ENCODE results near the gene R3HDML. TPM values are rescaled to one million over a fixed set of nuclear protein-coding genes. Genes with fewer than 3 reads are reported as not detected.

The R3HDML gene
- total and polyA plus RNA-seq, 9 of the 15 experiments (the other 6 are each of a cell fraction or from before 2014, with no cell fraction given): not detected

DNA sequence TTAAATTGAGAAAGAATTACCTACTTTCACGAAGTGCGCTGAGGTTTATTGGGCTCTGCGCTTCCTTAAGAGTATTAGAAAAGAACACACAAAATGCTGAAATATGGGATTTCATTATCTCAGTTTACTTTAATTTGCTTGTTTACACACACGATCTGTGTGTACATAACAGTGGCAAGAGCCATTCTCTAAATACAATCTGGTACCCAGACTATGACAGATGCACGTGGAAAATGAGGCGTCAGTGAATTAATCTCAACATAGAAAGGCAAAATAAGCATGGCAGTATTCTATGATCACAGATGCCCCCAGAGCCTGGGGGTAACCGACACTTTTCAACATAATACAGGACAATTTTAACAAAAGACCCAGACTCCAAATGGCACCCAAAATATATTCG, 34.1 kb upstream of the R3HDML start (continued):
- TF ChIP-seq USF1 (CRISPR knock-in tag; IDR thresholded peaks at IDR 0.05) (no peak), ILK (tag; IDR thresholded peaks at IDR 0.05; ENCODE audit: borderline replicate concordance, low read depth) (no peak), POLR2G (IDR thresholded peaks at IDR 0.05; ENCODE audit: low read depth, low read length) (no peak), TOE1 (IDR thresholded peaks at IDR 0.05; ENCODE audit: borderline replicate concordance) (no peak), TOE1 (CRISPR knock-in tag; IDR thresholded peaks at IDR 0.05; ENCODE audit: borderline replicate concordance, low read depth) (no peak), PCBP1 (IDR thresholded peaks at IDR 0.05; ENCODE audit: low read depth, low read length, poor library complexity, severe bottlenecking) (no peak)
- TF ChIP-seq, protein P1, sequence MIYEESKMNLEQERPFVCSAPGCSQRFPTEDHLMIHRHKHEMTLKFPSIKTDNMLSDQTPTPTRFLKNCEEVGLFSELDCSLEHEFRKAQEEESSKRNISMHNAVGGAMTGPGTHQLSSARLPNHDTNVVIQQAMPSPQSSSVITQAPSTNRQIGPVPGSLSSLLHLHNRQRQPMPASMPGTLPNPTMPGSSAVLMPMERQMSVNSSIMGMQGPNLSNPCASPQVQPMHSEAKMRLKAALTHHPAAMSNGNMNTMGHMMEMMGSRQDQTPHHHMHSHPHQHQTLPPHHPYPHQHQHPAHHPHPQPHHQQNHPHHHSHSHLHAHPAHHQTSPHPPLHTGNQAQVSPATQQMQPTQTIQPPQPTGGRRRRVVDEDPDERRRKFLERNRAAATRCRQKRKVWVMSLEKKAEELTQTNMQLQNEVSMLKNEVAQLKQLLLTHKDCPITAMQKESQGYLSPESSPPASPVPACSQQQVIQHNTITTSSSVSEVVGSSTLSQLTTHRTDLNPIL (CRISPR knock-in tag; IDR thresholded peaks at IDR 0.05): no peak

DNA sequence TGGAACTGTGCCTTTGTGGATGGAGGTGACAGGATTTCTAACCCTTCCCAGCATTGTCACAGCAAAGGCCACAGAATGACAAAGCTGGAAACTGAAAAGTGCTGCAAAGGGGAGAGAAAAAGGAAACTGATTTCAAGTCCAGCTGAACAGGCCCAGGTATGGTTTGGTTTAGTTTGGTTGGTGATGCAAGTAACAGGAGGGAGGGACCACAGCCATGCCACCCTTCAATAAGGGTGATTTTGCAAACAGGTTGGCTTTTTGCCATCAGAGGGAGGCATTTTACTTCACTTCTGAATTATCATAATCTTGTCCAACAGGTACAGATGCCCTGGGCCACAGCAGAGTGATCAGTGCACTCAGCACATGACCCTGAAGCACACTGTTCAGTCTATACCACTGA, 32.5 kb upstream of the R3HDML start:
- no peak for TF ChIP-seq KLF16 (IDR thresholded peaks at IDR 0.05)
- no peak for TF ChIP-seq ZNF239 (CRISPR knock-in tag; IDR thresholded peaks at IDR 0.05)
- TF ChIP-seq TBP (optimal IDR thresholded peaks at IDR 0.05; ENCODE audit: low read depth, low read length): no peak
- TF ChIP-seq, protein P2, sequence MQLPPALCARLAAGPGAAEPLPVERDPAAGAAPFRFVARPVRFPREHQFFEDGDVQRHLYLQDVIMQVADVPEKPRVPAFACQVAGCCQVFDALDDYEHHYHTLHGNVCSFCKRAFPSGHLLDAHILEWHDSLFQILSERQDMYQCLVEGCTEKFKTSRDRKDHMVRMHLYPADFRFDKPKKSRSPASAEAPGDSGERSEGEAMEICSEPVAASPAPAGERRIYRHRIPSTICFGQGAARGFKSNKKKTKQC (CRISPR knock-in tag; IDR thresholded peaks at IDR 0.05): no peak
- no peak for TF ChIP-seq ZNF764 (CRISPR knock-in tag; IDR thresholded peaks at IDR 0.05; ENCODE audit: low read depth)
- no peaks in the 10 kb centered on the region for H3K9me1 ChIP-seq (ENCODE audit: control insufficient read depth, insufficient read depth, low read length)
- ChIA-PET CTCF (ENCODE audit: low intra/inter-chr PET ratio) (no interaction called here), POLR2A (no interaction called here)
- DNase-seq (ENCODE audit: extremely low read depth in 1 of 4, low spot score in 3 of 4) (no peak), ATAC-seq (no peak), FAIRE-seq (no peak)
- H3K79me2 ChIP-seq (ENCODE audit: control insufficient read depth, insufficient read depth, low read length): no peaks in the 10 kb centered on the region
- peaks cover 0 to 2% of the 10 kb centered on the region in 2 experiments; a peak in 2 of 5 replicates for H3K4me1 ChIP-seq (replicated peaks in 1 of 2; ENCODE audit: control insufficient read depth in 2 of 2, insufficient read depth in 2 of 2, low read length in 2 of 2)
- intact Hi-C loops (cut with micrococcal nuclease): no loop called here
- in situ Hi-C loops (cut with MboI): no loop called here
- no peaks in the 10 kb centered on the region for H3K36me3 ChIP-seq (ENCODE audit: control insufficient read depth, insufficient read depth, low read length)
- H3K27me3 ChIP-seq (ENCODE audit: control insufficient read depth in 2 of 2, insufficient read depth in 2 of 2, low read length in 2 of 2): no peaks in the 10 kb centered on the region
- H4K20me1 ChIP-seq (replicated peaks; ENCODE audit: control insufficient read depth, insufficient read depth, low read length): no peaks in the 10 kb centered on the region
- no peak overlapping the region for H2AFZ ChIP-seq (ENCODE audit: low read depth, low read length)
- H3K4me2 ChIP-seq (ENCODE audit: insufficient read depth, low read length): no peak overlapping the region
- no peaks in the 10 kb centered on the region for H3K9me3 ChIP-seq (replicated peaks; ENCODE audit: control insufficient read depth, insufficient read depth, low read depth, low read length)
- H3K27ac ChIP-seq (ENCODE audit: extremely low read depth, low read depth, low read length): no peak overlapping the region
- no peak overlapping the region for H3K4me3 ChIP-seq
- no TSS peak for BruUV-seq (replicated peaks)
- no peak overlapping the region for H3K9ac ChIP-seq (ENCODE audit: insufficient read depth in 1 of 2, low read depth in 2 of 2, low read length in 2 of 2)

Data from K562 (cell line).